Measurements from ENCODE around the gene COX20. TPM values are rescaled to one million over a fixed set of nuclear protein-coding genes. Genes with fewer than 3 reads are reported as not detected.

The COX20 gene
- total RNA-seq, 4 donors from 2014 or later: 15.6 to 33.5 (median 28.2) TPM

- TF ChIP-seq CTCF (IDR thresholded peaks at IDR 0.05) (no peak), POLR2A (IDR thresholded peaks at IDR 0.05) (no peak)
- no peak overlapping the region for H3K27ac ChIP-seq
These were observed 39.6 kb downstream of the COX20 start for GRCh38 chr1:244874974-244875579.

GRCh38 chr1:244876228-244876910 lies 40.9 kb downstream of the COX20 start:
- no peaks in the 10 kb centered on the region for H3K9me3 ChIP-seq
- no peaks in the 10 kb centered on the region for H3K27me3 ChIP-seq
- H3K4me3 ChIP-seq: no peak overlapping the region
- H3K36me3 ChIP-seq: no peaks in the 10 kb centered on the region
- DNase-seq: no peak
- H3K4me1 ChIP-seq: no peaks in the 10 kb centered on the region
- TF ChIP-seq POLR2A (IDR thresholded peaks at IDR 0.05): no peak
- TF ChIP-seq CTCF (IDR thresholded peaks at IDR 0.05): no peak
- no peak overlapping the region for H3K27ac ChIP-seq

More at GRCh38 chr1:244874974-244875579, 39.6 kb downstream of the COX20 start:
- H3K4me1 ChIP-seq: no peaks in the 10 kb centered on the region
- no peak overlapping the region for H3K4me3 ChIP-seq
- no peaks in the 10 kb centered on the region for H3K9me3 ChIP-seq
- H3K27me3 ChIP-seq: no peaks in the 10 kb centered on the region
- no peak for DNase-seq
- H3K36me3 ChIP-seq: no peaks in the 10 kb centered on the region

GRCh38 chr1:244878681-244879080 lies 43.2 kb downstream of the COX20 start:
- Histone ChIP-seq H3K36me3 (no peaks in the 10 kb centered on the region), H3K4me1 (no peaks in the 10 kb centered on the region), H3K4me3 (no peak overlapping the region), H3K9me3 (no peaks in the 10 kb centered on the region), H3K27me3 (no peaks in the 10 kb centered on the region), H3K27ac (no peak overlapping the region)
- no peak for TF ChIP-seq POLR2A (IDR thresholded peaks at IDR 0.05)
- TF ChIP-seq CTCF (IDR thresholded peaks at IDR 0.05): no peak
- DNase-seq: no peak

GRCh38 chr1:244881552-244882280 lies 46.3 kb downstream of the COX20 start:
- Histone ChIP-seq H3K27me3 (no peaks in the 10 kb centered on the region), H3K4me1 (no peaks in the 10 kb centered on the region), H3K4me3 (no peak overlapping the region), H3K36me3 (no peaks in the 10 kb centered on the region), H3K9me3 (no peaks in the 10 kb centered on the region), H3K27ac (no peak overlapping the region)
- TF ChIP-seq POLR2A (IDR thresholded peaks at IDR 0.05) (no peak), CTCF (IDR thresholded peaks at IDR 0.05) (no peak)
- DNase-seq: no peak

- DNase-seq: no peak
- no peak overlapping the region for H3K27ac ChIP-seq
- TF ChIP-seq CTCF (IDR thresholded peaks at IDR 0.05): no peak
- no peak for TF ChIP-seq POLR2A (IDR thresholded peaks at IDR 0.05)
- no peaks in the 10 kb centered on the region for H3K36me3 ChIP-seq
- H3K4me3 ChIP-seq: no peak overlapping the region
- no peaks in the 10 kb centered on the region for H3K27me3 ChIP-seq
- H3K9me3 ChIP-seq: peaks cover 0 to 2% (median 0%) of the 10 kb centered on the region in 4 donors
- no peaks in the 10 kb centered on the region for H3K4me1 ChIP-seq
These were observed 51.8 kb downstream of the COX20 start for GRCh38 chr1:244887281-244887680.
